Gastrocnemius medialis (tissue), 4 donors: ENCODE measurements around the gene AUTS2. TPM values are rescaled to one million over a fixed set of nuclear protein-coding genes. Genes with fewer than 3 reads are reported as not detected.

Source experiments
- ATAC-seq, 2 donors: fragments of 150-250 bp; one replicate each; pipeline ENCODE4 v1.9.1; 2016
- DNase-seq, 2 donors: peaks; one replicate each; pipeline ENCODE4 v3.0.0-alpha.2; 2019
- H3K27ac ChIP-seq, 4 donors: fragments of 200-600 bp; sonication (generic); 1 replicate in 1 of 4; 2 replicates in 3 of 4; pipeline ENCODE4 v1.5.1; 2016 to 2018; ENCODE audit warnings: mild to moderate bottlenecking in 2 of 4, moderate library complexity in 1 of 4
- H3K27me3 ChIP-seq, 3 donors: fragments of 200-600 bp; sonication (generic) in 2 of 3; 1 replicate in 1 of 3; 2 replicates in 2 of 3; pipeline versions ENCODE4 v1.5.1 to v1.6.0; 2016 to 2019; ENCODE audit warnings: mild to moderate bottlenecking in 1 of 3, moderate library complexity in 1 of 3
- H3K36me3 ChIP-seq, 2 donors: fragments of 200-600 bp; sonication (generic) in 1 of 2; one replicate each; pipeline ENCODE4 v1.5.1; 2017 to 2018
- H3K4me1 ChIP-seq, 2 donors: fragments of 200-600 bp; sonication (generic) in 1 of 2; one replicate each; pipeline ENCODE4 v1.5.1; 2016 to 2017; ENCODE audit warnings: mild to moderate bottlenecking in 2 of 2
- H3K4me3 ChIP-seq, 4 donors: fragments of 200-600 bp; sonication (generic) in 3 of 4; 1 replicate in 1 of 4; 2 replicates in 3 of 4; pipeline ENCODE4 v1.5.1; 2016 to 2019; ENCODE audit warnings: mild to moderate bottlenecking in 2 of 4
- H3K9me3 ChIP-seq, 3 donors: fragments of 200-600 bp; sonication (generic) in 2 of 3; 1 replicate in 1 of 3; 2 replicates in 2 of 3; pipeline ENCODE4 v1.5.1; 2016 to 2019
- CTCF ChIP-seq, 5 experiments: fragments of 450-650 bp in 3 of 5; fragments of 200-600 bp in 2 of 5; sonication (generic) in 2 of 5; IDR thresholded peaks in 4 of 5; conservative IDR thresholded peaks in 1 of 5; 1 replicate in 4 of 5; 2 replicates in 1 of 5; pipeline ENCODE4 v1.5.1; 2016 to 2019; ENCODE audit warnings: antibody characterized with exemption in 5 of 5, mild to moderate bottlenecking in 3 of 5, moderate library complexity in 3 of 5
- POLR2A ChIP-seq, 2 donors: fragments of 450-650 bp; IDR thresholded peaks; one replicate each; pipeline ENCODE4 v1.6.1; 2017; ENCODE audit warnings: antibody characterized with exemption in 2 of 2, mild to moderate bottlenecking in 2 of 2, moderate library complexity in 2 of 2
- in situ Hi-C, 4 donors: fragments of 200-750 bp; cut with MboI; loops; one replicate each; pipeline versions ENCODE4 v1.15.0 to v1.8.0; 2017; ENCODE audit warnings: low sequenced_read_pairs in 4 of 4
- intact Hi-C: fragments of 100-400 bp; cut with DNase I; formaldehyde crosslinking; loops from one replicate; pipeline ENCODE4 v1.15.1; 2023; ENCODE audit warnings: low total_unique reads
- total RNA-seq, 4 donors: library from RNA; depleted of rRNA; stranded (reverse); fragments of >200 nt; gene quantifications; one replicate each; pipeline versions ENCODE4 v1.1.0 to v1.2.3, GENCODE V29; 2016

AUTS2 gene
- total RNA-seq, 4 donors from 2014 or later: 2.5 to 16.2 (median 8.5) TPM

GRCh38 chr7:70421319-70421718, 823.0 kb downstream of the AUTS2 start:
- Histone ChIP-seq H3K4me3 (no peak overlapping the region), H3K9me3 (no peaks in the 10 kb centered on the region), H3K27ac (no peak overlapping the region), H3K27me3 (no peaks in the 10 kb centered on the region), H3K4me1 (no peaks in the 10 kb centered on the region), H3K36me3 (no peaks in the 10 kb centered on the region)
- in situ Hi-C loops (no loop called here), intact Hi-C loops (no loop called here)
- no peak for ATAC-seq
- no peak for TF ChIP-seq POLR2A (IDR thresholded peaks at IDR 0.05)
- no peak for TF ChIP-seq CTCF (IDR thresholded peaks at IDR 0.05 in 4 of 5, conservative IDR thresholded peaks at IDR 0.05 in 1 of 5)
- no peak for DNase-seq

DNA sequence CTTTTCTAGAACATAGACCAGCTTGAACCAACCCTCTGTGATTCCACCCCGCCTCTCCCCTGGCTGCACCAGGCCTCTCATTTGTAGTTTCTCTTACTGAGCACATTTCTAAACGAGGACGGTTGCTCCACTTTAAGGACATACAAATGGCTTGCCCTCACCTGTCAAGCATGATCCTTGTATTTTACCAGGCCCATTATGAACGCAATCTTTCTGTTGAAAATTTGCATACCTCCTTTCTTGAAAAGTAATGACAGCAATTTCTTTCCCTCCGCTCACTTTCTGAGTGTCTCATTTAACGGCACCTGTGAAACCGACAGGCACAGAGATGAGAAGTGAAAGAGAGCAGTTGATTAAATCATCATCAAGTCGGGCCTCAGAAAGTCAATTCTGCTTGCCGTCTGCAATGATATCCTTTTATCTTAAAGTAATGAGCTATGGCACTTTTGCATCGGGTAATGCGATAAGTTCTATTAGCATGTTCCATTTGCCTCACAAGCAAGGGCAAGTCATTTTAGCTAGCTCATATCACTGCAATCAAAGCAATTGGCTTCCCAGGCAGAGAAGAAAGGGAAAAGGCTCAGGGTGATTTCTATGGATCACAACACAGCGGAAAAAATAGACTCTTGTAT, 828.1 kb downstream of the AUTS2 start:
- TF ChIP-seq POLR2A (IDR thresholded peaks at IDR 0.05) (no peak), CTCF (IDR thresholded peaks at IDR 0.05 in 4 of 5, conservative IDR thresholded peaks at IDR 0.05 in 1 of 5) (no peak)
- DNase-seq (no peak), ATAC-seq (no peak)
- Histone ChIP-seq H3K4me1 (no peaks in the 10 kb centered on the region), H3K36me3 (no peaks in the 10 kb centered on the region), H3K4me3 (no peak overlapping the region), H3K9me3 (no peaks in the 10 kb centered on the region), H3K27me3 (no peaks in the 10 kb centered on the region), H3K27ac (no peak overlapping the region)
- in situ Hi-C loops (no loop called here), intact Hi-C loops (no loop called here)

DNA sequence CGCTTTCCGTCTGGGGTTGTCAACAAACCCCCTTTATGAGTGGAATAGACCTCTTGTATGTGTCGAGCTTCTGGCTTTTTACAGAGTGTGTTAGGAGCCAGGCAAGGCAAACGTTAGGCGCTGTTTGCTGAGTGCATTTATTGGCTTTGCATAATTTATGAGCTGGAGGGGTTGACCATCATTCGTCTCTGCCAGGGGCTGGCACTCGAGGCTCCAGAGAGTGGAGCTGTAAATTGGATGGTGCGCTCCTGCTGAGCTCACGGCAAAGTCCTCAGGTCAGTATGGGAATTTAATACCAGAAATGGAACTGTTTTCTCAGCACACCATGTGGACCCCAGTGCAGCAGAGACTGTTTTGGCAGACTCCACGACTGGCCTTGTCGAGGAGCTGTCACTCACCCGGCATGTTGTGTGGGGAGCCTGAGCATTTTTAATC, 834.3 kb downstream of the AUTS2 start:
- Histone ChIP-seq H3K4me3 (no peak overlapping the region), H3K9me3 (no peaks in the 10 kb centered on the region), H3K4me1 (no peaks in the 10 kb centered on the region), H3K27ac (no peak overlapping the region), H3K27me3 (no peaks in the 10 kb centered on the region), H3K36me3 (no peaks in the 10 kb centered on the region)
- intact Hi-C loops: no loop called here
- no peak for TF ChIP-seq CTCF (IDR thresholded peaks at IDR 0.05 in 4 of 5, conservative IDR thresholded peaks at IDR 0.05 in 1 of 5)
- no peak for TF ChIP-seq POLR2A (IDR thresholded peaks at IDR 0.05)
- ATAC-seq: no peak
- no peak for DNase-seq
- in situ Hi-C loops: no loop called here

DNA sequence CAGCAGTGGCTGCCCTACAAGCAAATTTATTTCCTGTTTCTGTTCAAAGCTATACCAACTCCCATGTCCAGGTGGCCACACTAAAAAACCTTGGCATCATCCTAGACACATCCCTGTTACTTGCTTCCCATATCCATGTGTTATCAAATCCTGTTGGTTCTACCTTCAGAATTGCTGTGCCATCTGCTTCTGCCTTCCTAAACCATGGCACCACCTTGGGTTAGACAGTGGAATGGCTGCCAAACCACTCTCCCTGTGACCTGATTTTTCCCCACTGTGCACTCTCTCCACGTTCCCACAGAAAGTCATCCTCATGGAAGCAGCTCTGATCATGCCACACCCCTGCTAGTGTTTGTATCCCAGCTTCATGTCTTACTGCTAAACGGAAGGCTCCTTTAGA, 836.1 kb downstream of the AUTS2 start:
- in situ Hi-C loops: no loop called here
- Histone ChIP-seq H3K27ac (no peak overlapping the region), H3K4me3 (no peak overlapping the region), H3K27me3 (no peaks in the 10 kb centered on the region), H3K9me3 (no peaks in the 10 kb centered on the region), H3K4me1 (no peaks in the 10 kb centered on the region), H3K36me3 (no peaks in the 10 kb centered on the region)
- intact Hi-C loops: no loop called here
- DNase-seq: no peak
- TF ChIP-seq POLR2A (IDR thresholded peaks at IDR 0.05): no peak
- no peak for TF ChIP-seq CTCF (IDR thresholded peaks at IDR 0.05 in 4 of 5, conservative IDR thresholded peaks at IDR 0.05 in 1 of 5)
- no peak for ATAC-seq

- DNase-seq (no peak), ATAC-seq (no peak)
- H3K4me3 ChIP-seq: no peak overlapping the region
- no peaks in the 10 kb centered on the region for H3K9me3 ChIP-seq
- TF ChIP-seq CTCF (IDR thresholded peaks at IDR 0.05 in 4 of 5, conservative IDR thresholded peaks at IDR 0.05 in 1 of 5) (no peak), POLR2A (IDR thresholded peaks at IDR 0.05) (no peak)
- no peaks in the 10 kb centered on the region for H3K4me1 ChIP-seq
- no peaks in the 10 kb centered on the region for H3K27me3 ChIP-seq
- intact Hi-C loops (no loop called here), in situ Hi-C loops (no loop called here)
- no peaks in the 10 kb centered on the region for H3K36me3 ChIP-seq
- H3K27ac ChIP-seq: no peak overlapping the region
Observed at GRCh38 chr7:70434821-70435220, 836.5 kb downstream of the AUTS2 start.
